ENCODE measurements around the gene FYN. TPM values are rescaled to one million over a fixed set of nuclear protein-coding genes. Genes with fewer than 3 reads are reported as not detected.

FYN gene
- total and polyA plus RNA-seq, 9 of the 15 experiments (the other 6 are each of a cell fraction or from before 2014, with no cell fraction given) = 2.9 to 22.1 (median 11.4) TPM

DNA sequence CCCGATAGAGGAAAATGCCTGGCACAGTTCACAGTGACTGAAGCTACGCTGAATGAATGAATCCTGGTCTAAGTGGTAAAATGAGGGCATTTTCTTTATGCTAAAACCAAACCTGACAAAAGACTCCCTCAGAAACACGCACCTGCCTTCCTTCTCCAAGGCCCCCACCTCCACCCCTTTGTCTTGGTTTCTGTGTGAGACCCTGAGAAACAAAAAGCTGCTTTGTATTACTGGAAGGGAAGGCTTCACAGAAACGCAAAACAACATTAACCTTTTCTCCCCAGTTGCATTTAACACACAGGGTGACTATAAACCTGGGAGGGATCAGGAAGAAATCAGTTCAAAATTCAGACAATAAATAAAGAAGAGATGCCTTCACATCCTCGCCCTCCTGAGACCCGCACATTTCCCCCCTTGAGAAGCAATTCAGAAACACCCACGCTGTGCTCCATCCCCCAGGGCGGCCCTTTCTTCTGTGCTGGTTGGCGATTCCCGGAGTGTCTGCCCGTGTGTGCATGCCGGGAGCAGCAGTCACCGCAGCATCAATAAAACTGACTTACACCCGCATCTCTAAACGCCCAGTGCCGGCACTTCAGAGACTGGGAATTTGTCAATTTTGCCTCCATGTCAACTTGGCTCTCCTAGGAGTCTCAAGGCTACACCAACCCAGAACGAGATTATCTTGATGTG lies 200.3 kb downstream of the FYN start:
- no peak overlapping the region for H2AFZ ChIP-seq (ENCODE audit: low read depth, low read length)
- no peak overlapping the region for H3K27ac ChIP-seq (ENCODE audit: extremely low read depth, low read depth, low read length)
- no peaks in the 10 kb centered on the region for H4K20me1 ChIP-seq (replicated peaks; ENCODE audit: control insufficient read depth, insufficient read depth, low read length)
- BruUV-seq (replicated peaks) = no TSS peak
- H3K4me3 ChIP-seq = no peak overlapping the region
- no peaks in the 10 kb centered on the region for H3K79me2 ChIP-seq (ENCODE audit: control insufficient read depth, insufficient read depth, low read length)
- WGBS (ENCODE audit: insufficient coverage, low coverage, missing lambda C conversion rate) = 10% methylated on average over 17 of the region's 17 CpGs
- ChIA-PET CTCF (ENCODE audit: low intra/inter-chr PET ratio) (no interaction called here), POLR2A (no interaction called here)
- in situ Hi-C loops (cut with MboI) (no loop called here), intact Hi-C loops (cut with micrococcal nuclease) (no loop called here)
- DNase-seq (ENCODE audit: extremely low read depth in 1 of 4, low spot score in 3 of 4) (no peak), FAIRE-seq (no peak), ATAC-seq (no peak)
- H3K36me3 ChIP-seq (ENCODE audit: control insufficient read depth, insufficient read depth, low read length) = no peaks in the 10 kb centered on the region
- no peak overlapping the region for H3K9ac ChIP-seq (ENCODE audit: insufficient read depth in 1 of 2, low read depth in 2 of 2, low read length in 2 of 2)
- H3K4me2 ChIP-seq (ENCODE audit: insufficient read depth, low read length) = no peak overlapping the region
- no peaks in the 10 kb centered on the region for H3K4me1 ChIP-seq (replicated peaks in 1 of 2; ENCODE audit: control insufficient read depth in 2 of 2, insufficient read depth in 2 of 2, low read length in 2 of 2)
- H3K9me3 ChIP-seq (replicated peaks; ENCODE audit: control insufficient read depth, insufficient read depth, low read depth, low read length) = no peaks in the 10 kb centered on the region
- peaks cover 11 to 31% of the 10 kb centered on the region in 2 experiments; a peak in 4 of 5 replicates for H3K27me3 ChIP-seq (ENCODE audit: control insufficient read depth in 2 of 2, insufficient read depth in 2 of 2, low read length in 2 of 2)
- no peaks in the 10 kb centered on the region for H3K9me1 ChIP-seq (ENCODE audit: control insufficient read depth, insufficient read depth, low read length)
- TF ChIP-seq DIDO1 (tag; IDR thresholded peaks at IDR 0.05; ENCODE audit: low read depth) = no peak
- TF ChIP-seq, protein P1, sequence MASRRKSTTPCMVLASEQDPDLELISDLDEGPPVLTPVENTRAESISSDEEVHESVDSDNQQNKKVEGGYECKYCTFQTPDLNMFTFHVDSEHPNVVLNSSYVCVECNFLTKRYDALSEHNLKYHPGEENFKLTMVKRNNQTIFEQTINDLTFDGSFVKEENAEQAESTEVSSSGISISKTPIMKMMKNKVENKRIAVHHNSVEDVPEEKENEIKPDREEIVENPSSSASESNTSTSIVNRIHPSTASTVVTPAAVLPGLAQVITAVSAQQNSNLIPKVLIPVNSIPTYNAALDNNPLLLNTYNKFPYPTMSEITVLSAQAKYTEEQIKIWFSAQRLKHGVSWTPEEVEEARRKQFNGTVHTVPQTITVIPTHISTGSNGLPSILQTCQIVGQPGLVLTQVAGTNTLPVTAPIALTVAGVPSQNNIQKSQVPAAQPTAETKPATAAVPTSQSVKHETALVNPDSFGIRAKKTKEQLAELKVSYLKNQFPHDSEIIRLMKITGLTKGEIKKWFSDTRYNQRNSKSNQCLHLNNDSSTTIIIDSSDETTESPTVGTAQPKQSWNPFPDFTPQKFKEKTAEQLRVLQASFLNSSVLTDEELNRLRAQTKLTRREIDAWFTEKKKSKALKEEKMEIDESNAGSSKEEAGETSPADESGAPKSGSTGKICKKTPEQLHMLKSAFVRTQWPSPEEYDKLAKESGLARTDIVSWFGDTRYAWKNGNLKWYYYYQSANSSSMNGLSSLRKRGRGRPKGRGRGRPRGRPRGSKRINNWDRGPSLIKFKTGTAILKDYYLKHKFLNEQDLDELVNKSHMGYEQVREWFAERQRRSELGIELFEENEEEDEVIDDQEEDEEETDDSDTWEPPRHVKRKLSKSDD (conservative IDR thresholded peaks at IDR 0.05; ENCODE audit: low read length) = no peak
- TF ChIP-seq, protein P2, sequence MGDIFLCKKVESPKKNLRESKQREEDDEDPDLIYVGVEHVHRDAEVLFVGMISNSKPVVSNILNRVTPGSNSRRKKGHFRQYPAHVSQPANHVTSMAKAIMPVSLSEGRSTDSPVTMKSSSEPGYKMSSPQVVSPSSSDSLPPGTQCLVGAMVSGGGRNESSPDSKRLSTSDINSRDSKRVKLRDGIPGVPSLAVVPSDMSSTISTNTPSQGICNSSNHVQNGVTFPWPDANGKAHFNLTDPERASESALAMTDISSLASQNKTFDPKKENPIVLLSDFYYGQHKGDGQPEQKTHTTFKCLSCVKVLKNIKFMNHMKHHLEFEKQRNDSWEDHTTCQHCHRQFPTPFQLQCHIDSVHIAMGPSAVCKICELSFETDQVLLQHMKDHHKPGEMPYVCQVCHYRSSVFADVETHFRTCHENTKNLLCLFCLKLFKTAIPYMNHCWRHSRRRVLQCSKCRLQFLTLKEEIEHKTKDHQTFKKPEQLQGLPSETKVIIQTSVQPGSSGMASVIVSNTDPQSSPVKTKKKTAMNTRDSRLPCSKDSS (IDR thresholded peaks at IDR 0.05; ENCODE audit: low read depth, partially characterized antibody) = no peak
- TF ChIP-seq ZBED1 (IDR thresholded peaks at IDR 0.05) = no peak
- no peak for TF ChIP-seq MEF2A (IDR thresholded peaks at IDR 0.05; ENCODE audit: control insufficient read depth, low read depth, low read length)
- TF ChIP-seq, protein P3, sequence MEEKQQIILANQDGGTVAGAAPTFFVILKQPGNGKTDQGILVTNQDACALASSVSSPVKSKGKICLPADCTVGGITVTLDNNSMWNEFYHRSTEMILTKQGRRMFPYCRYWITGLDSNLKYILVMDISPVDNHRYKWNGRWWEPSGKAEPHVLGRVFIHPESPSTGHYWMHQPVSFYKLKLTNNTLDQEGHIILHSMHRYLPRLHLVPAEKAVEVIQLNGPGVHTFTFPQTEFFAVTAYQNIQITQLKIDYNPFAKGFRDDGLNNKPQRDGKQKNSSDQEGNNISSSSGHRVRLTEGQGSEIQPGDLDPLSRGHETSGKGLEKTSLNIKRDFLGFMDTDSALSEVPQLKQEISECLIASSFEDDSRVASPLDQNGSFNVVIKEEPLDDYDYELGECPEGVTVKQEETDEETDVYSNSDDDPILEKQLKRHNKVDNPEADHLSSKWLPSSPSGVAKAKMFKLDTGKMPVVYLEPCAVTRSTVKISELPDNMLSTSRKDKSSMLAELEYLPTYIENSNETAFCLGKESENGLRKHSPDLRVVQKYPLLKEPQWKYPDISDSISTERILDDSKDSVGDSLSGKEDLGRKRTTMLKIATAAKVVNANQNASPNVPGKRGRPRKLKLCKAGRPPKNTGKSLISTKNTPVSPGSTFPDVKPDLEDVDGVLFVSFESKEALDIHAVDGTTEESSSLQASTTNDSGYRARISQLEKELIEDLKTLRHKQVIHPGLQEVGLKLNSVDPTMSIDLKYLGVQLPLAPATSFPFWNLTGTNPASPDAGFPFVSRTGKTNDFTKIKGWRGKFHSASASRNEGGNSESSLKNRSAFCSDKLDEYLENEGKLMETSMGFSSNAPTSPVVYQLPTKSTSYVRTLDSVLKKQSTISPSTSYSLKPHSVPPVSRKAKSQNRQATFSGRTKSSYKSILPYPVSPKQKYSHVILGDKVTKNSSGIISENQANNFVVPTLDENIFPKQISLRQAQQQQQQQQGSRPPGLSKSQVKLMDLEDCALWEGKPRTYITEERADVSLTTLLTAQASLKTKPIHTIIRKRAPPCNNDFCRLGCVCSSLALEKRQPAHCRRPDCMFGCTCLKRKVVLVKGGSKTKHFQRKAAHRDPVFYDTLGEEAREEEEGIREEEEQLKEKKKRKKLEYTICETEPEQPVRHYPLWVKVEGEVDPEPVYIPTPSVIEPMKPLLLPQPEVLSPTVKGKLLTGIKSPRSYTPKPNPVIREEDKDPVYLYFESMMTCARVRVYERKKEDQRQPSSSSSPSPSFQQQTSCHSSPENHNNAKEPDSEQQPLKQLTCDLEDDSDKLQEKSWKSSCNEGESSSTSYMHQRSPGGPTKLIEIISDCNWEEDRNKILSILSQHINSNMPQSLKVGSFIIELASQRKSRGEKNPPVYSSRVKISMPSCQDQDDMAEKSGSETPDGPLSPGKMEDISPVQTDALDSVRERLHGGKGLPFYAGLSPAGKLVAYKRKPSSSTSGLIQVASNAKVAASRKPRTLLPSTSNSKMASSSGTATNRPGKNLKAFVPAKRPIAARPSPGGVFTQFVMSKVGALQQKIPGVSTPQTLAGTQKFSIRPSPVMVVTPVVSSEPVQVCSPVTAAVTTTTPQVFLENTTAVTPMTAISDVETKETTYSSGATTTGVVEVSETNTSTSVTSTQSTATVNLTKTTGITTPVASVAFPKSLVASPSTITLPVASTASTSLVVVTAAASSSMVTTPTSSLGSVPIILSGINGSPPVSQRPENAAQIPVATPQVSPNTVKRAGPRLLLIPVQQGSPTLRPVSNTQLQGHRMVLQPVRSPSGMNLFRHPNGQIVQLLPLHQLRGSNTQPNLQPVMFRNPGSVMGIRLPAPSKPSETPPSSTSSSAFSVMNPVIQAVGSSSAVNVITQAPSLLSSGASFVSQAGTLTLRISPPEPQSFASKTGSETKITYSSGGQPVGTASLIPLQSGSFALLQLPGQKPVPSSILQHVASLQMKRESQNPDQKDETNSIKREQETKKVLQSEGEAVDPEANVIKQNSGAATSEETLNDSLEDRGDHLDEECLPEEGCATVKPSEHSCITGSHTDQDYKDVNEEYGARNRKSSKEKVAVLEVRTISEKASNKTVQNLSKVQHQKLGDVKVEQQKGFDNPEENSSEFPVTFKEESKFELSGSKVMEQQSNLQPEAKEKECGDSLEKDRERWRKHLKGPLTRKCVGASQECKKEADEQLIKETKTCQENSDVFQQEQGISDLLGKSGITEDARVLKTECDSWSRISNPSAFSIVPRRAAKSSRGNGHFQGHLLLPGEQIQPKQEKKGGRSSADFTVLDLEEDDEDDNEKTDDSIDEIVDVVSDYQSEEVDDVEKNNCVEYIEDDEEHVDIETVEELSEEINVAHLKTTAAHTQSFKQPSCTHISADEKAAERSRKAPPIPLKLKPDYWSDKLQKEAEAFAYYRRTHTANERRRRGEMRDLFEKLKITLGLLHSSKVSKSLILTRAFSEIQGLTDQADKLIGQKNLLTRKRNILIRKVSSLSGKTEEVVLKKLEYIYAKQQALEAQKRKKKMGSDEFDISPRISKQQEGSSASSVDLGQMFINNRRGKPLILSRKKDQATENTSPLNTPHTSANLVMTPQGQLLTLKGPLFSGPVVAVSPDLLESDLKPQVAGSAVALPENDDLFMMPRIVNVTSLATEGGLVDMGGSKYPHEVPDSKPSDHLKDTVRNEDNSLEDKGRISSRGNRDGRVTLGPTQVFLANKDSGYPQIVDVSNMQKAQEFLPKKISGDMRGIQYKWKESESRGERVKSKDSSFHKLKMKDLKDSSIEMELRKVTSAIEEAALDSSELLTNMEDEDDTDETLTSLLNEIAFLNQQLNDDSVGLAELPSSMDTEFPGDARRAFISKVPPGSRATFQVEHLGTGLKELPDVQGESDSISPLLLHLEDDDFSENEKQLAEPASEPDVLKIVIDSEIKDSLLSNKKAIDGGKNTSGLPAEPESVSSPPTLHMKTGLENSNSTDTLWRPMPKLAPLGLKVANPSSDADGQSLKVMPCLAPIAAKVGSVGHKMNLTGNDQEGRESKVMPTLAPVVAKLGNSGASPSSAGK (IDR thresholded peaks at IDR 0.05) = no peak

Data from K562 (cell line).